HCT116 (cell line): ENCODE measurements around the gene KLHL6. TPM values are rescaled to one million over a fixed set of nuclear protein-coding genes. Genes with fewer than 3 reads are reported as not detected.

ENCODE experiments used
- ATAC-seq: fragments of 200-7000 bp; cut with Tn5 transposase; 2 replicates; pipeline ENCODE4 v1.9.1; 2020; ENCODE audit warnings: mild to moderate bottlenecking, moderate library complexity
- BruUV-seq: library from RNA; stranded (reverse); fragments of 400-500 nt; replicated peaks from 2 replicates; lab custom pipeline; 2021; lab: Mats Ljungman, UMichigan
- CTCF ChIA-PET: fragments of 300-600 bp; sonication (Branson Sonifier 250); formaldehyde crosslinking; loops from one replicate; lab custom pipeline; 2021; ENCODE audit warnings: antibody characterized with exemption; lab: Charles Lee
- POLR2A ChIA-PET: fragments of 300-600, 350-600 bp; sonication (Branson Sonifier 250); formaldehyde crosslinking; loops from one replicate; lab custom pipeline; 2021; ENCODE audit warnings: antibody characterized with exemption; lab: Charles Lee
- RAD21 ChIA-PET, 2 experiments: fragments of 300-600 bp; sonication (Branson Sonifier 250); formaldehyde crosslinking; loops; one replicate each; lab custom pipeline; 2023; ENCODE audit warnings: low total read pairs in 2 of 2; ENCODE audit not compliant: uncharacterized antibody in 2 of 2, unreplicated experiment in 2 of 2, low non-redundant PET in 1 of 2; lab: Charles Lee
- DNase-seq: peaks from one replicate; pipeline ENCODE4 v3.0.0-alpha.2; 2010; ENCODE audit warnings: low read depth, low spot score
- H2AFZ ChIP-seq: fragments of 200-600 bp; shearing (Covaris generic), sonication (generic); 2 replicates; pipeline ENCODE4 v1.6.1; 2017; ENCODE audit warnings: low read depth, mixed run types, mixed read lengths, antibody characterized with exemption, low read length; ENCODE audit not compliant: poor library complexity, severe bottlenecking
- H3K27ac ChIP-seq: 2 replicates; pipeline ENCODE4 v1.5.1; 2012; ENCODE audit warnings: low read depth, low read length
- H3K27me3 ChIP-seq: fragments of 200-600 bp; sonication (generic); 2 replicates; pipeline ENCODE4 v1.6.1; 2016; ENCODE audit warnings: mixed run types, low read length, mixed read lengths; ENCODE audit not compliant: insufficient read depth
- H3K36me3 ChIP-seq, 2 experiments: fragments of 200-500 bp in 1 of 2; fragments of 200-600 bp in 1 of 2; sonication (Bioruptor generic) in 1 of 2; sonication (generic) in 1 of 2; 2 replicates each; pipeline versions ENCODE4 v1.5.1 to v1.6.1; 2014 to 2016; ENCODE audit warnings: low read length in 2 of 2, inconsistent platforms in 1 of 2, mixed read lengths in 1 of 2, mixed run types in 1 of 2; ENCODE audit not compliant: insufficient read depth in 2 of 2, control insufficient read depth in 1 of 2
- H3K4me1 ChIP-seq, 2 experiments: fragments of 200-600 bp in 1 of 2; sonication (generic) in 1 of 2; 2 replicates each; pipeline versions ENCODE4 v1.5.1 to v1.6.1; 2012 to 2017; ENCODE audit warnings: low read length in 2 of 2, inconsistent platforms in 1 of 2, mild to moderate bottlenecking in 1 of 2, mixed read lengths in 1 of 2, mixed run types in 1 of 2, moderate library complexity in 1 of 2; ENCODE audit not compliant: insufficient read depth in 2 of 2, control insufficient read depth in 1 of 2
- H3K4me2 ChIP-seq: fragments of 200-600 bp; sonication (generic); 2 replicates; pipeline ENCODE4 v1.6.1; 2017; ENCODE audit warnings: mixed run types, low read length, mixed read lengths
- H3K4me3 ChIP-seq, 2 experiments: fragments of 200-600 bp in 1 of 2; sonication (generic) in 1 of 2; replicated peaks in 1 of 2; 2 replicates each; pipeline ENCODE4 v1.5.1; 2011 to 2016; ENCODE audit warnings: low read length in 2 of 2, control low read depth in 1 of 2, low read depth in 1 of 2, mild to moderate bottlenecking in 1 of 2, mixed read lengths in 1 of 2, mixed run types in 1 of 2
- H3K79me2 ChIP-seq: fragments of 200-600 bp; sonication (generic); 2 replicates; pipeline ENCODE4 v1.6.1; 2017; ENCODE audit warnings: mild to moderate bottlenecking, mixed run types, low read length, moderate library complexity, mixed read lengths; ENCODE audit not compliant: insufficient read depth
- H3K9ac ChIP-seq: fragments of 200-600 bp; sonication (generic); 2 replicates; pipeline ENCODE4 v1.6.1; 2016; ENCODE audit warnings: low read length, mixed read lengths
- H3K9me2 ChIP-seq: fragments of 200-600 bp; sonication (generic), shearing (Covaris generic); 2 replicates; pipeline ENCODE4 v1.6.1; 2017; ENCODE audit warnings: mixed run types, mild to moderate bottlenecking, moderate library complexity; ENCODE audit not compliant: insufficient read depth
- H3K9me3 ChIP-seq, 2 experiments: fragments of 200-500 bp in 1 of 2; fragments of 200-600 bp in 1 of 2; sonication (Bioruptor generic) in 1 of 2; sonication (generic) in 1 of 2; 2 replicates each; pipeline ENCODE4 v1.6.1; 2014 to 2017; ENCODE audit warnings: low read length in 2 of 2, mixed read lengths in 2 of 2, inconsistent platforms in 1 of 2, low read depth in 1 of 2, mild to moderate bottlenecking in 1 of 2, mixed run types in 1 of 2, moderate library complexity in 1 of 2; ENCODE audit not compliant: control insufficient read depth in 1 of 2, insufficient read depth in 1 of 2
- H4K20me1 ChIP-seq: fragments of 200-600 bp; sonication (generic), shearing (Covaris generic); 2 replicates; pipeline ENCODE4 v1.6.1; 2017; ENCODE audit warnings: mixed run types, mild to moderate bottlenecking, moderate library complexity; ENCODE audit not compliant: insufficient read depth
- CBX3 ChIP-seq: IDR thresholded peaks from 2 replicates; pipeline ENCODE4 v1.6.1; 2012; ENCODE audit warnings: low read depth
- EGR1 ChIP-seq: IDR thresholded peaks from 2 replicates; pipeline ENCODE4 v1.6.1; 2012; ENCODE audit warnings: low read depth
- ELF1 ChIP-seq: IDR thresholded peaks from 2 replicates; pipeline ENCODE4 v1.6.1; 2012; ENCODE audit warnings: low read depth, borderline replicate concordance
- EZH2phosphoT487 ChIP-seq: fragments of 200-600 bp; IDR thresholded peaks from 2 replicates; pipeline ENCODE4 v1.6.1; 2018; ENCODE audit warnings: antibody characterized with exemption, borderline replicate concordance
- FOSL1 ChIP-seq: IDR thresholded peaks from 2 replicates; pipeline ENCODE4 v1.6.1; 2012; ENCODE audit warnings: low read depth
- JUND ChIP-seq: IDR thresholded peaks from 2 replicates; pipeline ENCODE4 v1.6.1; 2012
- POLR2A ChIP-seq: IDR thresholded peaks from 2 replicates; pipeline ENCODE4 v1.7.0; 2011; ENCODE audit warnings: borderline replicate concordance; ENCODE audit not compliant: insufficient read depth, insufficient read length; ENCODE audit errors: extremely low read depth
- RAD21 ChIP-seq: IDR thresholded peaks from 2 replicates; pipeline ENCODE4 v1.6.1; 2012; ENCODE audit warnings: low read depth, mild to moderate bottlenecking
- SIN3A ChIP-seq: IDR thresholded peaks from 2 replicates; pipeline ENCODE4 v1.6.1; 2012; ENCODE audit warnings: low read depth
- SRF ChIP-seq: IDR thresholded peaks from 2 replicates; pipeline ENCODE4 v1.6.1; 2012; ENCODE audit warnings: low read depth
- TCF7L2 ChIP-seq: IDR thresholded peaks from 2 replicates; pipeline ENCODE4 v1.7.0; 2011; ENCODE audit warnings: borderline replicate concordance, inconsistent platforms; ENCODE audit not compliant: insufficient read depth, insufficient read length; ENCODE audit errors: extremely low read depth
- YY1 ChIP-seq: IDR thresholded peaks from 2 replicates; pipeline ENCODE4 v1.6.1; 2011; ENCODE audit warnings: low read length, low read depth, moderate library complexity, mild to moderate bottlenecking; ENCODE audit not compliant: insufficient replicate concordance; ENCODE audit errors: extremely low read depth
- ZFX ChIP-seq: fragments of 450-650 bp; IDR thresholded peaks from 2 replicates; pipeline ENCODE4 v1.6.1; 2017
- intact Hi-C: fragments of 100-400 bp; cut with micrococcal nuclease; formaldehyde crosslinking; loops from 2 replicates; pipeline ENCODE4 v1.10.0; 2022
- total RNA-seq: library from RNA; stranded (reverse); gene quantifications from one replicate; pipeline ENCODE4 v1.2.1, GENCODE V29; 2021; ENCODE audit not compliant: unreplicated experiment
- TF ChIP-seq, protein P1 (sequence below): IDR thresholded peaks from 2 replicates; pipeline ENCODE4 v1.6.1; 2011; ENCODE audit warnings: mild to moderate bottlenecking, low read length, moderate library complexity; ENCODE audit not compliant: insufficient replicate concordance; ENCODE audit errors: extremely low read depth
- TF ChIP-seq, protein P2 (sequence below), 3 experiments: fragments of 200-600 bp in 1 of 3; sonication (generic) in 1 of 3; IDR thresholded peaks in 2 of 3; conservative IDR thresholded peaks in 1 of 3; 2 replicates each; pipeline ENCODE4 v1.5.1; 2012 to 2017; ENCODE audit warnings: low read depth in 2 of 3, low read length in 2 of 3, antibody characterized with exemption in 1 of 3, borderline replicate concordance in 1 of 3, control low read depth in 1 of 3, mild to moderate bottlenecking in 1 of 3, mixed read lengths in 1 of 3, mixed run types in 1 of 3, moderate library complexity in 1 of 3; ENCODE audit not compliant: insufficient read depth in 1 of 3
- TF ChIP-seq, protein P3 (sequence below): IDR thresholded peaks from 2 replicates; pipeline ENCODE4 v1.6.1; 2012

KLHL6 gene
- total RNA-seq, 1 experiment from 2014 or later = 0.15 TPM

DNA sequence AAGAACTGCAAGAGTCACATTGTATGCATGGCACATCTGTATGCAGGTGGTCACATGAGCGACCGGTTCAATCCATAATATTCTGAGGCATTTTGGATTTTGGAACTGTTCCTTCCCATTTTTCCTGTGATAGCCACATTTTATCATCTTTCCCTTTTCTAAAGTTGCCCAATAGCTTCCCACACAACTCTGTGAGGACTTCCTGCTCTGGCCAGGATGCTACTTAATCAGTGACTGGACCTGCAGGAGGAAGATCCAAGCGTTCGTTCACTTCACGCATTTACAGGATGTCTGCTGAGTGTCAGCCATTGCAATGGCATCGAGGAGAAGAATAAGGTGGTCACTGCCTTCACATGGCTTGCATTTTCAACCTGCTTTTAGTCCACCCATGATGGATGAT, 9.8 kb downstream of the KLHL6 start:
- ATAC-seq = no peak
- Histone ChIP-seq H4K20me1 (no peaks in the 10 kb centered on the region), H3K79me2 (no peaks in the 10 kb centered on the region), H3K4me3 (no peak overlapping the region), H3K4me1 (0 out of 4 replicates have a peak, but pooled peaks cover 0 to 3% of the 10 kb centered on the region in 2 experiments), H3K4me2 (no peak overlapping the region), H3K36me3 (no peaks in the 10 kb centered on the region), H3K9me3 (no peaks in the 10 kb centered on the region), H3K27me3 (no peaks in the 10 kb centered on the region), H3K9ac (no peak overlapping the region), H3K27ac (no peak overlapping the region), H2AFZ (no peak overlapping the region), H3K9me2 (no peaks in the 10 kb centered on the region)
- BruUV-seq = no TSS peak
- POLR2A ChIA-PET = no interaction called here
- CTCF ChIA-PET = no interaction called here
- no peak for TF ChIP-seq YY1
- RAD21 ChIA-PET = no interaction called here
- DNase-seq = no peak
- intact Hi-C loops = no loop called here

DNA sequence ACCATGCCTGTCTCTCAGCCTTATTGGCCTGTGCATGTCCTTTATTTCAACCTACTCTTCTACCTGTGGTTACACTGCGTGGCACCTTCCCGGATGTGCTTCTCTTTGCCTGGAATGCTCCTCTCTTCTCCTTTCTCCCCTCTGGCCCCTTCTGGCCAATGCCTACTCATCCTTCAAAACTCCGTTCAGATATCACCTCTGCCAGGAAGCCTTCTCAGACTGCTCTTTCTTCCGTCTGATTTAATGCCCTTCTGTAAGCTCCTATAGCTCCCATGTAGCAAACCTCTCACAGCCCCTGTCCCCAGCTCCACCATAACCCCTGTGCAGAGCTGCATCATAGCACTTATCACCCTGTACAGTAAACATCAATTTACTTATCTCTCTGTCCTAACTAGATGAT, 13.2 kb downstream of the KLHL6 start:
- H3K27me3 ChIP-seq = no peaks in the 10 kb centered on the region
- no TSS peak for BruUV-seq
- H3K9me2 ChIP-seq = no peaks in the 10 kb centered on the region
- RAD21 ChIA-PET = no interaction called here
- no peaks in the 10 kb centered on the region for H3K36me3 ChIP-seq
- no peak overlapping the region for H3K27ac ChIP-seq
- no peaks in the 10 kb centered on the region for H3K4me1 ChIP-seq
- H3K79me2 ChIP-seq = no peaks in the 10 kb centered on the region
- CTCF ChIA-PET = no interaction called here
- H2AFZ ChIP-seq = no peak overlapping the region
- H3K4me3 ChIP-seq = no peak overlapping the region
- DNase-seq = no peak
- no peak overlapping the region for H3K4me2 ChIP-seq
- POLR2A ChIA-PET = no interaction called here
- H4K20me1 ChIP-seq = no peaks in the 10 kb centered on the region
- no peak for ATAC-seq
- no peaks in the 10 kb centered on the region for H3K9me3 ChIP-seq
- TF ChIP-seq EZH2phosphoT487 = no peak
- TF ChIP-seq, protein P1, sequence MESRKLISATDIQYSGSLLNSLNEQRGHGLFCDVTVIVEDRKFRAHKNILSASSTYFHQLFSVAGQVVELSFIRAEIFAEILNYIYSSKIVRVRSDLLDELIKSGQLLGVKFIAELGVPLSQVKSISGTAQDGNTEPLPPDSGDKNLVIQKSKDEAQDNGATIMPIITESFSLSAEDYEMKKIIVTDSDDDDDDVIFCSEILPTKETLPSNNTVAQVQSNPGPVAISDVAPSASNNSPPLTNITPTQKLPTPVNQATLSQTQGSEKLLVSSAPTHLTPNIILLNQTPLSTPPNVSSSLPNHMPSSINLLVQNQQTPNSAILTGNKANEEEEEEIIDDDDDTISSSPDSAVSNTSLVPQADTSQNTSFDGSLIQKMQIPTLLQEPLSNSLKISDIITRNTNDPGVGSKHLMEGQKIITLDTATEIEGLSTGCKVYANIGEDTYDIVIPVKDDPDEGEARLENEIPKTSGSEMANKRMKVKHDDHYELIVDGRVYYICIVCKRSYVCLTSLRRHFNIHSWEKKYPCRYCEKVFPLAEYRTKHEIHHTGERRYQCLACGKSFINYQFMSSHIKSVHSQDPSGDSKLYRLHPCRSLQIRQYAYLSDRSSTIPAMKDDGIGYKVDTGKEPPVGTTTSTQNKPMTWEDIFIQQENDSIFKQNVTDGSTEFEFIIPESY = no peak
- TF ChIP-seq, protein P2, sequence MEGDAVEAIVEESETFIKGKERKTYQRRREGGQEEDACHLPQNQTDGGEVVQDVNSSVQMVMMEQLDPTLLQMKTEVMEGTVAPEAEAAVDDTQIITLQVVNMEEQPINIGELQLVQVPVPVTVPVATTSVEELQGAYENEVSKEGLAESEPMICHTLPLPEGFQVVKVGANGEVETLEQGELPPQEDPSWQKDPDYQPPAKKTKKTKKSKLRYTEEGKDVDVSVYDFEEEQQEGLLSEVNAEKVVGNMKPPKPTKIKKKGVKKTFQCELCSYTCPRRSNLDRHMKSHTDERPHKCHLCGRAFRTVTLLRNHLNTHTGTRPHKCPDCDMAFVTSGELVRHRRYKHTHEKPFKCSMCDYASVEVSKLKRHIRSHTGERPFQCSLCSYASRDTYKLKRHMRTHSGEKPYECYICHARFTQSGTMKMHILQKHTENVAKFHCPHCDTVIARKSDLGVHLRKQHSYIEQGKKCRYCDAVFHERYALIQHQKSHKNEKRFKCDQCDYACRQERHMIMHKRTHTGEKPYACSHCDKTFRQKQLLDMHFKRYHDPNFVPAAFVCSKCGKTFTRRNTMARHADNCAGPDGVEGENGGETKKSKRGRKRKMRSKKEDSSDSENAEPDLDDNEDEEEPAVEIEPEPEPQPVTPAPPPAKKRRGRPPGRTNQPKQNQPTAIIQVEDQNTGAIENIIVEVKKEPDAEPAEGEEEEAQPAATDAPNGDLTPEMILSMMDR (IDR thresholded peaks at IDR 0.05 in 2 of 3, conservative IDR thresholded peaks at IDR 0.05 in 1 of 3; ENCODE audit: borderline replicate concordance in 1 of 3, insufficient read depth in 1 of 3, low read depth in 2 of 3, low read length in 2 of 3) = no peak
- no peak for TF ChIP-seq ELF1
- TF ChIP-seq POLR2A = no peak
- TF ChIP-seq, protein P3, sequence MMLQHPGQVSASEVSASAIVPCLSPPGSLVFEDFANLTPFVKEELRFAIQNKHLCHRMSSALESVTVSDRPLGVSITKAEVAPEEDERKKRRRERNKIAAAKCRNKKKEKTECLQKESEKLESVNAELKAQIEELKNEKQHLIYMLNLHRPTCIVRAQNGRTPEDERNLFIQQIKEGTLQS = no peak
- no peak for TF ChIP-seq CBX3
- TF ChIP-seq TCF7L2 = no peak
- no peak for TF ChIP-seq ZFX
- no peak for TF ChIP-seq RAD21
- no peak for TF ChIP-seq SRF
- no peak for TF ChIP-seq SIN3A
- no peak for TF ChIP-seq FOSL1
- TF ChIP-seq EGR1 = no peak
- TF ChIP-seq JUND = no peak
- intact Hi-C loops = no loop called here
- no peak overlapping the region for H3K9ac ChIP-seq
